IgD-negative memory B cell (primary cell): Measurements from ENCODE around the gene C7orf57. TPM values are rescaled to one million over a fixed set of nuclear protein-coding genes. Genes with fewer than 3 reads are reported as not detected.

Experiments used
- H3K27ac Mint-ChIP-seq, 3 donors: one replicate each; pipeline ENCODE4 v1.8.0; 2020 to 2022; ENCODE audit warnings: mild to moderate bottlenecking in 3 of 3, mixed read lengths in 3 of 3, moderate library complexity in 1 of 3
- H3K27me3 Mint-ChIP-seq: one replicate; pipeline ENCODE4 v1.8.0; 2021; ENCODE audit warnings: mixed read lengths
- H3K36me3 Mint-ChIP-seq: one replicate; pipeline ENCODE4 v1.8.0; 2020; ENCODE audit warnings: mild to moderate bottlenecking, mixed read lengths
- H3K4me1 Mint-ChIP-seq, 3 donors: one replicate each; pipeline ENCODE4 v1.8.0; 2020 to 2022; ENCODE audit warnings: mixed read lengths in 3 of 3, mild to moderate bottlenecking in 1 of 3
- H3K4me3 Mint-ChIP-seq, 4 donors: one replicate each; pipeline ENCODE4 v1.8.0; 2020 to 2022; ENCODE audit warnings: mild to moderate bottlenecking in 4 of 4, mixed read lengths in 4 of 4, moderate library complexity in 3 of 4
- H3K9me3 Mint-ChIP-seq, 3 donors: one replicate each; pipeline ENCODE4 v1.8.0; 2020 to 2021; ENCODE audit warnings: mixed read lengths in 3 of 3, mild to moderate bottlenecking in 1 of 3
- polyA plus RNA-seq: library from polyadenylated mRNA; unstranded; fragments of 300-500 nt; fragmentation: Illumina TruSeq; gene quantifications from one replicate; pipeline ENCODE4 v1.2.3, GENCODE V29; 2021

The C7orf57 gene
- polyA plus RNA-seq, 1 donor from 2014 or later, result not detected

GRCh38 chr7:48085433-48085791 is 50.1 kb downstream of the C7orf57 start:
- H3K4me1 Mint-ChIP-seq, result peaks cover 25 to 31% (median 26%) of the 10 kb centered on the region in 3 donors
- no peaks in the 10 kb centered on the region for H3K9me3 Mint-ChIP-seq
- H3K4me3 Mint-ChIP-seq, result peak overlapping the region in 3 of 4 donors; percentile 0 to 64 (median 14)

GRCh38 chr7:48085942-48086341 is 50.6 kb downstream of the C7orf57 start:
- Mint-ChIP-seq H3K27me3 (no peaks in the 10 kb centered on the region), H3K36me3 (no peaks in the 10 kb centered on the region), H3K9me3 (no peaks in the 10 kb centered on the region), H3K4me1 (peaks cover 28 to 32% (median 30%) of the 10 kb centered on the region in 3 donors), H3K4me3 (peak overlapping the region in 1 of 4 donors; percentile 85), H3K27ac (peak overlapping the region in 2 of 3 donors; percentile 87 to 96)

More at GRCh38 chr7:48085433-48085791, 50.1 kb downstream of the C7orf57 start:
- peak overlapping the region; percentile 48 to 96 (median 86) for H3K27ac Mint-ChIP-seq
- no peaks in the 10 kb centered on the region for H3K27me3 Mint-ChIP-seq
- H3K36me3 Mint-ChIP-seq, result no peaks in the 10 kb centered on the region

GRCh38 chr7:48087349-48087748 is 52.0 kb downstream of the C7orf57 start:
- H3K4me3 Mint-ChIP-seq, result peak overlapping the region; percentile 71 to 97 (median 86)
- peaks cover 3% of the 10 kb centered on the region for H3K36me3 Mint-ChIP-seq
- no peaks in the 10 kb centered on the region for H3K9me3 Mint-ChIP-seq
- peak overlapping the region; percentile 39 to 96 (median 87) for H3K27ac Mint-ChIP-seq
- no peaks in the 10 kb centered on the region for H3K27me3 Mint-ChIP-seq
- peaks cover 28 to 37% (median 30%) of the 10 kb centered on the region in 3 donors for H3K4me1 Mint-ChIP-seq

- Mint-ChIP-seq H3K4me3 (peak overlapping the region; percentile 85 to 98 (median 92)), H3K4me1 (peaks cover 28 to 37% (median 30%) of the 10 kb centered on the region in 3 donors), H3K27ac (peak overlapping the region; percentile 64 to 96 (median 91)), H3K36me3 (peaks cover 4% of the 10 kb centered on the region), H3K9me3 (no peaks in the 10 kb centered on the region), H3K27me3 (no peaks in the 10 kb centered on the region)
Observed at GRCh38 chr7:48088559-48089045, 53.3 kb downstream of the C7orf57 start.

- Mint-ChIP-seq H3K27me3 (no peaks in the 10 kb centered on the region), H3K27ac (peak within 1 kb of the TSS; percentile 64 to 96 (median 91)), H3K9me3 (no peaks in the 10 kb centered on the region), H3K4me1 (peaks cover 28 to 37% (median 30%) of the 10 kb centered on the region in 3 donors), H3K4me3 (peak within 1 kb of the TSS; percentile 85 to 98 (median 92)), H3K36me3 (peaks cover 7% of the 10 kb centered on the region)
Observed at GRCh38 chr7:48089046-48090003, 54.0 kb downstream of the C7orf57 start, which contains the start of gene UPP1. Gene UPP1, plus strand, starts transcription at chr7:48089265. Its CDS starts 5,519 bp downstream, at chr7:48094784.

GRCh38 chr7:48090095-48090805 is 54.9 kb downstream of the C7orf57 start:
- Mint-ChIP-seq H3K4me3 (peak overlapping the region; percentile 80 to 98 (median 86)), H3K9me3 (no peaks in the 10 kb centered on the region), H3K4me1 (peaks cover 22 to 30% (median 23%) of the 10 kb centered on the region in 3 donors), H3K27ac (peak overlapping the region; percentile 25 to 74 (median 55)), H3K27me3 (no peaks in the 10 kb centered on the region), H3K36me3 (peaks cover 9% of the 10 kb centered on the region)

- Mint-ChIP-seq H3K36me3 (peaks cover 11% of the 10 kb centered on the region), H3K4me3 (peak overlapping the region in 3 of 4 donors; percentile 45 to 72 (median 69)), H3K27ac (peak overlapping the region in 1 of 3 donors; percentile 71), H3K27me3 (no peaks in the 10 kb centered on the region), H3K9me3 (no peaks in the 10 kb centered on the region), H3K4me1 (peaks cover 14 to 22% (median 15%) of the 10 kb centered on the region in 3 donors)
Observed at GRCh38 chr7:48091506-48092433, 56.4 kb downstream of the C7orf57 start.

GRCh38 chr7:48094861-48095293 is 59.5 kb downstream of the C7orf57 start:
- H3K36me3 Mint-ChIP-seq, result peaks cover 17% of the 10 kb centered on the region
- no peak overlapping the region for H3K4me3 Mint-ChIP-seq
- H3K4me1 Mint-ChIP-seq, result peaks cover 4 to 11% (median 8%) of the 10 kb centered on the region in 3 donors
- no peaks in the 10 kb centered on the region for H3K27me3 Mint-ChIP-seq
- H3K9me3 Mint-ChIP-seq, result no peaks in the 10 kb centered on the region
- H3K27ac Mint-ChIP-seq, result peak overlapping the region in 1 of 3 donors; percentile 55

- Mint-ChIP-seq H3K4me1 (peaks cover 2 to 7% (median 6%) of the 10 kb centered on the region in 3 donors), H3K27me3 (no peaks in the 10 kb centered on the region), H3K36me3 (peaks cover 18% of the 10 kb centered on the region), H3K4me3 (no peak overlapping the region), H3K9me3 (no peaks in the 10 kb centered on the region), H3K27ac (peak overlapping the region in 1 of 3 donors; percentile 14)
Observed at GRCh38 chr7:48096273-48096672, 60.9 kb downstream of the C7orf57 start.

GRCh38 chr7:48097521-48098231 is 62.3 kb downstream of the C7orf57 start:
- no peaks in the 10 kb centered on the region for H3K9me3 Mint-ChIP-seq

GRCh38 chr7:48098846-48099245 is 63.5 kb downstream of the C7orf57 start:
- H3K4me1 Mint-ChIP-seq, result peaks cover 0 to 7% (median 2%) of the 10 kb centered on the region in 3 donors
- H3K9me3 Mint-ChIP-seq, result no peaks in the 10 kb centered on the region
- H3K36me3 Mint-ChIP-seq, result peaks cover 11% of the 10 kb centered on the region
- H3K27me3 Mint-ChIP-seq, result no peaks in the 10 kb centered on the region
- H3K4me3 Mint-ChIP-seq, result no peak overlapping the region
- H3K27ac Mint-ChIP-seq, result peak overlapping the region in 1 of 3 donors; percentile 2

More at GRCh38 chr7:48097521-48098231, 62.3 kb downstream of the C7orf57 start:
- Mint-ChIP-seq H3K4me3 (no peak overlapping the region), H3K27ac (peak overlapping the region in 1 of 3 donors; percentile 8), H3K36me3 (peaks cover 15% of the 10 kb centered on the region), H3K27me3 (no peaks in the 10 kb centered on the region), H3K4me1 (peaks cover 0 to 7% (median 2%) of the 10 kb centered on the region in 3 donors)

- H3K4me3 Mint-ChIP-seq, result no peak overlapping the region
- peaks cover 0 to 7% (median 0%) of the 10 kb centered on the region in 3 donors for H3K4me1 Mint-ChIP-seq
Observed at GRCh38 chr7:48099781-48100180, 64.4 kb downstream of the C7orf57 start.

GRCh38 chr7:48101352-48101751 is 66.0 kb downstream of the C7orf57 start:
- no peaks in the 10 kb centered on the region for H3K9me3 Mint-ChIP-seq
- H3K36me3 Mint-ChIP-seq, result peaks cover 12% of the 10 kb centered on the region
- no peak overlapping the region for H3K4me3 Mint-ChIP-seq
- H3K27me3 Mint-ChIP-seq, result no peaks in the 10 kb centered on the region
- no peak overlapping the region for H3K27ac Mint-ChIP-seq
- H3K4me1 Mint-ChIP-seq, result peaks cover 0 to 5% (median 0%) of the 10 kb centered on the region in 3 donors

More at GRCh38 chr7:48099781-48100180, 64.4 kb downstream of the C7orf57 start:
- Mint-ChIP-seq H3K27me3 (no peaks in the 10 kb centered on the region), H3K36me3 (peaks cover 12% of the 10 kb centered on the region), H3K9me3 (no peaks in the 10 kb centered on the region), H3K27ac (no peak overlapping the region)
